RKO (cell line): ENCODE measurements around the gene GRIFIN.

Experiments used
- DNase-seq: peaks from one replicate; pipeline ENCODE4 v3.0.0-alpha.2; 2016; ENCODE audit warnings: low spot score

Gene GRIFIN

DNA sequence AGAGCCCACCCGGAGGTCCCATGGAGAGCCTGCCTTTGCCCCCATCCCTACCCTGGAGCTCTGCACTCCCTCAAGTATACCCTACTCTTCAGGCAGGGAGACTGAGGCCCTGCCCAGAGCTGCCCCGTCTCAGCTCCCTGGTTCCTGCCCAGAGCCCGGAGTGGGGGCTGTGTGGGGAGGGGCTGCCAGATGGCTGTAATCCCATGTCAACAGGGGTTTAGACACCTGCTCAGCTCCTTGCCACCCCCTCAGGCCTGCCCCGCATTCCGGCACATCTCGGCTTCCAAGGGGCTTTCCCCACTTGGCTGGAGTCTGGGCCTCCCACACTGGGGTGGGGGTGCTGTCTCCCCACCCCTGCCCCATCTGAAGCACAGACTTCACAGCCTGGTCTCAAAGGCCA, 22.5 kb upstream of the GRIFIN start:
- no peak for DNase-seq

GRCh38 chr7:2497500-2498336, 21.5 kb upstream of the GRIFIN start:
- DNase-seq: no peak

- no peak for DNase-seq
Observed at GRCh38 chr7:2497065-2497464, 20.9 kb upstream of the GRIFIN start.

- no peak for DNase-seq
Observed at GRCh38 chr7:2496375-2496774, 20.2 kb upstream of the GRIFIN start.

- no peak for DNase-seq
Observed at GRCh38 chr7:2495418-2496299, 19.5 kb upstream of the GRIFIN start.

DNA sequence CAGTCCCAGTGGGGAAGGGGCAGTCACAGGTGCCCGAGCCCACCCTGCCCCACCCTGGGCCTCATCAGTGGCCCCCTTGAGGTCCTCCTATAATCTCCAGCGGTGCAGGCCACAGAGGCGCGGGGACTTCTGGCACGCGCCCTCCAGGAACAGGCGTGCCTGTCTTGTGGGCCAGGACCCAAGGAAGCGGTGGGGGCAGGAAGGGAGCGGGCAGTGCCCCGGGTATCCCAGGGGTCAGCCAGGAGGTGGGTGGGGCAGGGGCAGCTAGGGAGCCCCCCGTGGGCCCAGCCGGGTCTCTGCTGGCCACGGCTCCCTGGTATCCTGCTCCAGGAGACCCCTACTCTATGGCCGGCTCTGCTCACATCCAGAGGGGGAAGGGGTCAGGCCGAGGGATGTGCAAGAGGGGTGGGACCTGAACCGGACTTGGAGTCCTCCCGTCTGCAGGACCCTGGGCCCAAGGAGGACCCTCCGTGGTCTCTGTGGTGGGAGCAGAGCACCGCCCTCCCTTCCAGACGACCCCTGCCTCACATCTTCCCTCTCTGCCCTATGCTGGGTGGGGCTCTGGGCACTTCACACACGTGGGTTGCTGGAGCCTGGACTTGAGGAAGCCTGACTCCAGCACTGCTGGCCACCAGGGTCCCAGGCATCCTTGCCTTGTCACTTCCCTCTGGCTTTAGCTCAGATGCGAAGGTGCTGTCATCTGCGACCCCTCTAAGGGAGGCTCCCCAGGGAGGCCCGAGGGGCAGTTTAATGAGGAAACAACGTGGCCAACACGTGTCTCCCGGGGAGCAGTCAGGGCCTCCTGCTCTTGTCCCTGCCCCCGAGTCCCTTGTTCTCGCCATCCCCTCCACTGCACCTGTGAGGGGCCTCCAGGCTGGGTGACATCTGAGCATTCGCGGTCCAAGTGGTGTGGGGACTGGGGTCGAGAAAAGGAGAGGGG, 18.3 kb upstream of the GRIFIN start:
- DNase-seq: no peak

GRCh38 chr7:2493205-2494164, 17.3 kb upstream of the GRIFIN start:
- DNase-seq: no peak

GRCh38 chr7:2492038-2492437, 15.8 kb upstream of the GRIFIN start:
- DNase-seq: no peak

GRCh38 chr7:2490181-2490651, 14.0 kb upstream of the GRIFIN start:
- DNase-seq: no peak

GRCh38 chr7:2488681-2489080, 12.5 kb upstream of the GRIFIN start:
- no peak for DNase-seq

GRCh38 chr7:2488272-2488645, 12.1 kb upstream of the GRIFIN start:
- DNase-seq: no peak

DNA sequence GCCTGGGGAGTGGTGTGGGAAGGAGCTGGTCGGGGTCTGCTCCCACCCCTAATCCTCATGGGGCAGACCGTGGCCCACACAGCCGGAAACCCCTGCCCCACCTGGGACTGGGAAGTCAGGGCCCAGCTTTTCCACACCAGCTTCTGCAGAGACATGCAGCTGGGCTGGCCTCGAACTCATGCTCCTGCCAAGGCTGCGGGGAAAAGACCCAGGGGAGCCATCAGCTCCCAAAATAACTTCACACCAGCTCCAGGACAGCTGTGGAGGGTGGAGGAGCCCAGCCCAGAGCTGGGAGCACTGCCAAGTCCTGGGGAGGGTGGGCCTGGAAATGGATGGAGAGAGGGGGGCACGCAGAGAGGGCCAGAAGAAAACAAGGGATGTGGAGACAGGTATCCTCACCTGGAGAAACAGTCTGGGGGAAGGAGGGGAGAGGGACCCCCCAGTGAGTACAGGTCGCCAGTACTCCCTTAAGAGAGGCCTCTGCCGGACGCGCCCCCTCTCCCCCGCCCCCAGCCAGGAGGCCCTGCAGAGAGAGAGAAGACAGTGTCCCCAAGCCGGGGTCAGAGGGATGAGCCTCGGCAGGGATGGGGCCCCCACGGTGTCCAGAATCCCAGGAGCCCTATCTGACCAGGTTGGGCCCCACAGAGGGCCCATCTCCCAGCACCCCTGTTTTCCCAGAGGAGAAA, 11.5 kb upstream of the GRIFIN start:
- DNase-seq: no peak

GRCh38 chr7:2484868-2485267, 8.7 kb upstream of the GRIFIN start:
- DNase-seq: no peak

DNA sequence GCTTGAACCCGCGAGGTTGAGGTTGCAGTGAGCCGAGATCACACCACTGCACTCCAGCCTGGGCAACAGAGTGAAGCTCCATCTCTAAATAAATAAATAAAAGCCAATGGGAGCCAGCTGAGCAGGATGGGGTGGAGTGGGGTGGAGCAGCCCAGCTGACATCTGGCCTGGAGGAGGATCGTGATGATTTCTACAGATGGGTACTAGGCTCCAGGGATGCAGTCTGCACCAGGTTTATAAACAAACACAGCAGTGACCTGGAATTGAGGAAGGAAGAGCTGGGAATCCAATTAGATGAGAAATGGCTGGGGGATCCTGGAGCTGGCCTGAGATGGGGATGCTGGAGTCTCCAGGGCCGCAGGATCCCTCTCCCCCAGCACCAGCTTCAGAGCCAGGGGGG, 7.3 kb upstream of the GRIFIN start:
- no peak for DNase-seq

- DNase-seq: no peak
Observed at GRCh38 chr7:2482725-2483451, 6.7 kb upstream of the GRIFIN start.

DNA sequence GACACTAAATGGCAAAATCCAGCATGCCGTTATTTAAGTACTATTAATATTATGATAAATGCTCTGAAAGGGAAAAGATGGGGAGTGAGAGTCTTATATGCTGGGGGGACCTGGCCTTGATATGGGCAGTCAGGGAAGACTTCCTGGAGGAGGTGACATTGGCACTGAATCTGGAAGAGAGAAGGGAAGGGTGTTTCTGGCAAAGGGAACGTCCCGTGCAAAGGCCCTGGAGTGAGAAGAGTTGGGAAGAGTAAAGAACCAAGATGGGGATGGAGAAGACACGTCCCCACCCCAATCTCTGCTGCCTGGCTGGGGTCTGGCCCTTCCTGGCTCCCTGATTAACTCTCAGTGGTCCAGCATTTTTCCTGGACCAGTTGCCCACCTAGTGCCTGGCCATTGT, 5.0 kb upstream of the GRIFIN start:
- DNase-seq: no peak

GRCh38 chr7:2480070-2480408, 3.8 kb upstream of the GRIFIN start:
- no peak for DNase-seq

- DNase-seq: no peak
Observed at GRCh38 chr7:2479276-2480069, 3.3 kb upstream of the GRIFIN start.

GRCh38 chr7:2478800-2479199, 2.6 kb upstream of the GRIFIN start:
- no peak for DNase-seq
